Measurements from ENCODE around the gene NPTXR. TPM values are rescaled to one million over a fixed set of nuclear protein-coding genes. Genes with fewer than 3 reads are reported as not detected.
"Not testable (repeated sequence)": the region's sequence is repeated elsewhere in the genome, so short reads cannot be mapped to it uniquely, and the experiment has no call there.

NPTXR gene
- total RNA-seq, 4 donors from 2014 or later: 7.5 to 12.3 (median 8.4) TPM

DNA sequence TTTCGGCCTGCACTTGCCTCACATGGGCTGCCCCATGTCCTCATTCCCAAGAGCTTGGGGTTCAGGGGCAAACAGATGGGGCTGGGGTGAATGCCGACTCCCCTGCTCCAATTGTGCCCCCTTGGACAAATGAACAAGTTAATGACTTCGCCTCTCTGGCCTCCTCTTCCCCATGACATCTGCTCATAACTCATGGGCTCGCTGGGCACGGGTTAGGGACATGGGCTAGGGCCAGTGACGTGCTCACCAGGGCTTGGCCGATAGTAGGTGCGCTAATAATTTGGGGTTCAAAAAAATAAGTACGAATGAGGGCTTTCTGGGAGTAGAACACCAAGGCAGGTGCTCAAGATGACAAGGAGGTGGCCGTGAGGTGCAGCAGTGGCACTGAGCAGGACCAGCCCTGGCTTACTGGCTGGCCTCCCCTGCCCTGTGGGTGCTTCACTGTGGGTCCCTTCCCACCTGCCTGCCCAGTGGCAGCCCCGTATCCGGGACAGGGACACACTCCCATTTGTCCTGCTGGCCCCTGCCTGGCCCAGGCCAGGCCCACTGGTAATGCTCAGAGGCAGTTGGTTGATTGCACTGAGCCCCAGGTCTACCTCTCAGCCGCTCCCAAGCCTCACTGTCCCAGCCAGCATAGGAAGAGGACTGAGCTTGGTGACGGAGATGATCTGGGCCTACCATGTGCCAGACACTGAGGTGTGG lies 15.9 kb upstream of the NPTXR start:
- Histone ChIP-seq H3K4me3 (no peak overlapping the region), H3K27me3 (no peaks in the 10 kb centered on the region), H3K4me1 (peaks cover 0 to 44% (median 17%) of the 10 kb centered on the region in 4 donors), H3K27ac (no peak overlapping the region), H3K36me3 (no peaks in the 10 kb centered on the region), H3K9me3 (no peaks in the 10 kb centered on the region)
- TF ChIP-seq EP300 (IDR thresholded peaks at IDR 0.05): no peak
- TF ChIP-seq, protein P1, sequence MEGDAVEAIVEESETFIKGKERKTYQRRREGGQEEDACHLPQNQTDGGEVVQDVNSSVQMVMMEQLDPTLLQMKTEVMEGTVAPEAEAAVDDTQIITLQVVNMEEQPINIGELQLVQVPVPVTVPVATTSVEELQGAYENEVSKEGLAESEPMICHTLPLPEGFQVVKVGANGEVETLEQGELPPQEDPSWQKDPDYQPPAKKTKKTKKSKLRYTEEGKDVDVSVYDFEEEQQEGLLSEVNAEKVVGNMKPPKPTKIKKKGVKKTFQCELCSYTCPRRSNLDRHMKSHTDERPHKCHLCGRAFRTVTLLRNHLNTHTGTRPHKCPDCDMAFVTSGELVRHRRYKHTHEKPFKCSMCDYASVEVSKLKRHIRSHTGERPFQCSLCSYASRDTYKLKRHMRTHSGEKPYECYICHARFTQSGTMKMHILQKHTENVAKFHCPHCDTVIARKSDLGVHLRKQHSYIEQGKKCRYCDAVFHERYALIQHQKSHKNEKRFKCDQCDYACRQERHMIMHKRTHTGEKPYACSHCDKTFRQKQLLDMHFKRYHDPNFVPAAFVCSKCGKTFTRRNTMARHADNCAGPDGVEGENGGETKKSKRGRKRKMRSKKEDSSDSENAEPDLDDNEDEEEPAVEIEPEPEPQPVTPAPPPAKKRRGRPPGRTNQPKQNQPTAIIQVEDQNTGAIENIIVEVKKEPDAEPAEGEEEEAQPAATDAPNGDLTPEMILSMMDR (IDR thresholded peaks at IDR 0.05): no peak
- TF ChIP-seq POLR2A (IDR thresholded peaks at IDR 0.05): no peak
- no peak for DNase-seq (ENCODE audit: low spot score in 2 of 2)
- WGBS, 2 donors: 72 to 73% methylated on average over 14 of the region's 14 CpGs

DNA sequence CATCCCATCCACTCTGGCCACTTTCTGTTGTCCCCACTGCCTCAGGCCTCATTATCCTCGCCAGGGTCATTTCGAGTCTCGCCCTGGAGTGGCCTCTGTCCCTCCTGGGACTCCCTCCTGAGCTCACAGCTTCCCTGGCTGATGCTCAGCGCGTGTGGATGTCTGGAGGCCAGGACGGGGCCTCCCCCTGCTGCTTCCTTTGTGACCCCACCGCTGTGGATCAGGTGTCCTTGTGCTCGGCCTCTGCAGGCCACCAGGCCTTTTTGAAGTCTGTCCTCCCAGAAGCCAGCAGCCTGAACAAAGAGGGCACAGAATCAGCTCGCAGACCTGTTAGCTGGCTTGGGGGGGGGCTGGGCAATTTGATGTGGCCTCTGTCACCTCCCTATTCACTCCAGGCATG lies 14.7 kb upstream of the NPTXR start:
- H3K4me1 ChIP-seq: peaks cover 0 to 32% (median 9%) of the 10 kb centered on the region in 4 donors
- WGBS, 2 donors: 51 to 52% methylated on average over 9 of the region's 9 CpGs

DNA sequence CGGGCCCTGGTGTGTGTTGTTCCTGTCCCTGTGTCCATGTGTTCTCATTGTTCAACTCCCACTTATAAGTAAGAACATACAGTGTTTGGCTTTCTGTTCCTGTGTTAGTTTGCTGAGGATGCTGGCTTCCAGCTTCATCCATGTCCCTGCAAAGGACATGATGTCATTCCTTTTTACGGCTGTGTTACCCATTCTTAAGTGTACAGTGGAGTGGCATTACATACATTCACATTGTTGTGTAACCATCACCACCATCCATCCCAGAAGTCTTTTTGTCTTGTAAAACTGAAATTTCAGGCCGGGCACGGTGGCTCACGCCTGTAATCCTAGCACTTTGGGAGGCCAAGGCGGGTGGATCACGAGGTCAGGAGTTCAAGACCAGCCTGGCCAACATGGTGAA lies 10.6 kb upstream of the NPTXR start:
- H3K4me3 ChIP-seq; H3K36me3 ChIP-seq; H3K4me1 ChIP-seq; H3K27ac ChIP-seq; H3K27me3 ChIP-seq; DNase-seq (ENCODE audit: low spot score in 2 of 2); H3K9me3 ChIP-seq: not testable (repeated sequence)
- WGBS, 2 donors: 90 to 92% methylated on average over 7 of the region's 7 CpGs

More for the DNA sequence above, 14.7 kb upstream of the NPTXR start:
- H3K36me3 ChIP-seq: no peaks in the 10 kb centered on the region
- no peak overlapping the region for H3K4me3 ChIP-seq
- no peak overlapping the region for H3K27ac ChIP-seq
- no peak for DNase-seq (ENCODE audit: low spot score in 2 of 2)
- H3K27me3 ChIP-seq: no peaks in the 10 kb centered on the region
- no peaks in the 10 kb centered on the region for H3K9me3 ChIP-seq
- TF ChIP-seq POLR2A (IDR thresholded peaks at IDR 0.05): no peak
- TF ChIP-seq, protein P1 (IDR thresholded peaks at IDR 0.05): no peak
- TF ChIP-seq EP300 (IDR thresholded peaks at IDR 0.05): no peak

DNA sequence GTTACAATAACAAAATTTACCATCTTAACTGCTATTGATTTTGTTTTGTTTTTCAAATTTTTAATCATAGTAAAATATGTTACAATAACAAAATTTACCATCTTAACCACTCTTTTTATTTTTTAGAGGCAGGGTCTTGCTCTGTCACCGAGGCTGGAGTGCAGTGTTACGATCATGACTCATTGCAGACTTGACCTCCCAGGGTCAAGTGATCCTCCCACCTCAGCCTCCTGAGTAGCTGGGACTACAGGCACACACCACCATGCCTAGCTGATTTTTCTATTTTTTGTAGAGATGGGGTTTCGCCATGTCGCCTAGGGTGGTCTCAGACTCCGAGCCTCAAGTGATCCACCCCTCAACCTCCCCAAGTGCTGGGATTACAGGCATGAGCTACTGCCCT lies 10.1 kb upstream of the NPTXR start:
- WGBS, 2 donors: 71 to 76% methylated on average over 5 of the region's 5 CpGs
- H3K9me3 ChIP-seq; H3K27ac ChIP-seq; H3K4me3 ChIP-seq; H3K36me3 ChIP-seq; H3K4me1 ChIP-seq; DNase-seq (ENCODE audit: low spot score in 2 of 2): not testable (repeated sequence)
- peaks cover 0 to 11% of the 10 kb centered on the region in 2 donors for H3K27me3 ChIP-seq

DNA sequence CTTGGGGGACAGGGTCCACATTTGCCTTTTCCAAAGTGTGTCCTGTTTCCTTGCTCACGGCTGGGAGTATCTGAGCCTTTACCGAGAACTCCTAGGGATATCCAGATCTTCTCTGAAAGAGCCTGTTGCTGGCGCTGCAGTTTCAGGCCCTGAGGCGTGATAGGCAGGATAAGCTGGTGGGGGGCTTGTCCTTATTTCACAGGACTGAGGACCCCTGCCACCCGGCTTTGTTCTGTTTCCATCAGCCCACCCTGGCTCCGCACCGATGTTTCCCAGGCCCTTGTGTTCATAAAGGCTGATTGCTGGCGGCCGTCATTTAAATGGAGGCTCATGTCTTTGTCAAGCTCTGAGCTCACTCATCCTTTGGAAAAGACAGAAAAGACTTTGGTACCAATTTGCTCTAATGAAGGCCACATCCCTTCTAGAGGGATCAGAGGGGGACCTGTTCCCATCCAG lies 9.4 kb upstream of the NPTXR start:
- WGBS, 2 donors: 61 to 66% methylated on average over 9 of the region's 9 CpGs
- no peaks in the 10 kb centered on the region for H3K9me3 ChIP-seq
- H3K4me3 ChIP-seq: no peak overlapping the region
- TF ChIP-seq, protein P1 (IDR thresholded peaks at IDR 0.05): no peak
- TF ChIP-seq POLR2A (IDR thresholded peaks at IDR 0.05) (no peak), EP300 (IDR thresholded peaks at IDR 0.05) (no peak)
- no peak for DNase-seq (ENCODE audit: low spot score in 2 of 2)
- H3K27me3 ChIP-seq: peaks cover 0 to 11% of the 10 kb centered on the region in 2 donors
- H3K27ac ChIP-seq: no peak overlapping the region
- H3K36me3 ChIP-seq: no peaks in the 10 kb centered on the region
- no peaks in the 10 kb centered on the region for H3K4me1 ChIP-seq

DNA sequence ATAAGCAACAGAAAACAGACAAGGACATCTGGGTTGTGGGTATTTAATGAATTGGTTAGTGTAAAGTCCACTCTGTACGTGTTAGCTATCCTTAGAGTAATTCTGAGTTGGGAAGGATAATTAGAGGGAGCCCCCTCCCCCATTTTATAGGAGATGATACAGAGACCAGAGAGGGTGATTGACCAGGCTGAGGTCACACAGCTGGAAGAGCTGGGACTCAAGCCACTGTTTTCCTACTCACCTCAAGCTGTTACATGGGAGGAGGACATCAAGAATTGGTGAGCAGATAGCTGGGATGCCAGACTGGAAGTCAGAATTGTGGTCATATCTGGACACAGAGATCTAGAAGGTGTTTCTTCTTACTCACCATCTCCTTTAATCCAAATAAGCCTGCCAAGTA lies 8.7 kb upstream of the NPTXR start:
- DNase-seq (ENCODE audit: low spot score in 2 of 2): no peak
- TF ChIP-seq, protein P1 (IDR thresholded peaks at IDR 0.05): no peak
- TF ChIP-seq POLR2A (IDR thresholded peaks at IDR 0.05): no peak
- TF ChIP-seq EP300 (IDR thresholded peaks at IDR 0.05): no peak
- Histone ChIP-seq H3K4me3 (no peak overlapping the region), H3K27me3 (peaks cover 0 to 11% of the 10 kb centered on the region in 2 donors), H3K36me3 (no peaks in the 10 kb centered on the region), H3K4me1 (no peaks in the 10 kb centered on the region), H3K27ac (no peak overlapping the region), H3K9me3 (no peaks in the 10 kb centered on the region)
- 95 to 96% methylated on average over 1 of the region's 1 CpG for WGBS, 2 donors
